ENCODE results near the gene EHMT1. TPM values are rescaled to one million over a fixed set of nuclear protein-coding genes. Genes with fewer than 3 reads are reported as not detected.
"Not testable (repeated sequence)": the region's sequence is repeated elsewhere in the genome, so short reads cannot be mapped to it uniquely, and the experiment has no call there.

The EHMT1 gene
- total RNA-seq, 1 donor from 2014 or later: 82.7 TPM

DNA sequence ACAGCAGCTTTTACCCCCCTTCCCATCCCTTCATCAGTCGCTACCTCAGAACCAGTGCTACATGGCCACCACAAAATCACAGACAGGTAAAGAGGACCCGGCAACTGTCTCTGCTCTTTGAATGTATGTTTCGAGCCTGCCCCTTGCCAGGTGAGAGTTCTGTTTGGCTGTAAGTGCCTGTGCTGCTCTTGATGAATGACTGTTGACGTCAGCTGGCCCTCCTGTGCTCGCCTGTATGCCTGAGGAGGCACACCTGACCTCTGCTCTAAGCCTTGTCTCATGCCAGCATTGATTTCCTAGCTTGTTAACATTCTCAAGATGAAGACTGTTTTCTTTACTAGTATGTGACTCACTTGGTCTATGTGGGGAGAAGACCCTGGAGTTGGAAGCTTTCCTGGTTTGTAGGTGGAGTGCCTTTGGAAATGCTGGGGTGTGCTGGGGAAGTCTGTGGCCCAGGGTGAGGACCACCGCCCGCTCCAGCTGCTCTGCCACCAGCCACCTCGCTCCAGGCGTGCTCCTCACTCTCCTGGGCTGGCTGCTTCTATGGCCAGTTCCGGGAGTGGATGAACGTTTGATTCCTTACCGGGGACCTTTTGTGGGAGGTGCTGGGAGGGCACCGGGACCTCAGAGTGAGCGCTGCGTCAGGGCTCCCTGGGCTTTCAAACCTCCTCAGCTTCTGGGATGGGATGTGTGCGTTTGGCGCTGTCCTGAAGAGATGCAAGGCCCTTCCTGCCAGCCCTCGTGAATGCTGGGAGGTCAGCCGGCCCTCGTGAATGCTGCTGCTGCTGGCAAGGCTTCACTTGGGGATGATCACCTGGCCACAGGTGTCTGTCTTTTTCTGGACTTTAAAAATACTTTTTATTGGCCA lies 109.9 kb downstream of the EHMT1 start:
- Histone ChIP-seq H3K27me3 (no peaks in the 10 kb centered on the region), H3K36me3 (peaks cover 51% of the 10 kb centered on the region), H3K4me1 (peaks cover 7% of the 10 kb centered on the region), H3K9me3 (no peaks in the 10 kb centered on the region), H3K27ac (no peak overlapping the region), H3K4me3 (no peak overlapping the region)
- ATAC-seq: no peak
- DNase-seq: no peak
- intact Hi-C loops (cut with DNase I): no loop called here
- TF ChIP-seq, protein P1, sequence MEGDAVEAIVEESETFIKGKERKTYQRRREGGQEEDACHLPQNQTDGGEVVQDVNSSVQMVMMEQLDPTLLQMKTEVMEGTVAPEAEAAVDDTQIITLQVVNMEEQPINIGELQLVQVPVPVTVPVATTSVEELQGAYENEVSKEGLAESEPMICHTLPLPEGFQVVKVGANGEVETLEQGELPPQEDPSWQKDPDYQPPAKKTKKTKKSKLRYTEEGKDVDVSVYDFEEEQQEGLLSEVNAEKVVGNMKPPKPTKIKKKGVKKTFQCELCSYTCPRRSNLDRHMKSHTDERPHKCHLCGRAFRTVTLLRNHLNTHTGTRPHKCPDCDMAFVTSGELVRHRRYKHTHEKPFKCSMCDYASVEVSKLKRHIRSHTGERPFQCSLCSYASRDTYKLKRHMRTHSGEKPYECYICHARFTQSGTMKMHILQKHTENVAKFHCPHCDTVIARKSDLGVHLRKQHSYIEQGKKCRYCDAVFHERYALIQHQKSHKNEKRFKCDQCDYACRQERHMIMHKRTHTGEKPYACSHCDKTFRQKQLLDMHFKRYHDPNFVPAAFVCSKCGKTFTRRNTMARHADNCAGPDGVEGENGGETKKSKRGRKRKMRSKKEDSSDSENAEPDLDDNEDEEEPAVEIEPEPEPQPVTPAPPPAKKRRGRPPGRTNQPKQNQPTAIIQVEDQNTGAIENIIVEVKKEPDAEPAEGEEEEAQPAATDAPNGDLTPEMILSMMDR (IDR thresholded peaks at IDR 0.05): no peak

DNA sequence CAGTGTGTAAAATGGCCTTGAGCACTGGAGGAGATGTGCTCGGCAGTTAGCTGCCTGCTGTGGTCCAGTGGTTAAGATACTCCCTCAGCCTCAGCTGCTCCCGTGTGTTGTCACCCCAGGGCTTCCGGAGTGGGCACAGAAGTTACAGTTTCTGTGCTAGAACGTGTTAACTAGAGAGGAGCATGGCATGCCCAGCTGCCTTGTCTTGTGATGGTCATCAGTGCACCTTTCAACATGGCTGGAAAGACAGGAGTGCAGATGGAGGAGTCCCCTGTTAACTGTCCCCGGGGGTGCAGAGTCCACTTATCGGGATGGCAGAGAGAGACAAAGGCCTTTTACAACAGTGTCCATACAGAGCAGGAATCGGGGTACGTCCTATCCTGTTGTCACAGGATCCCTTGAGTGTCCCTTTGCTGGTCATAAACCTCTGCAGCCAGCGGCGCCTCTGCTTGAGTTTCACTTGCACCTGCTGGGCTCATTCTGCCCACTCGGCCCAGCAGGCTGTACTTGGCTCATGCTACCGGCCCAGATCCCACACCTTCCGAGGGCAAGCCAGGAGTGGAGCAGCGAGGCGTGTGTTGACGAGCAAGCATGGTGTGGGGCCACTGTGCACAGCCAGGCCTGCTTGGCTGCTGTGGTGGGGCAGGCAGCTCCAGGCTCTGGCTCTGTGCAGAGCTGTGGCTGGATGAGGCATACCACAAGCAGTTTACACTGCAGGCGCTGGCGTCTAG lies 112.6 kb downstream of the EHMT1 start:
- ATAC-seq: peak; percentile 23

DNA sequence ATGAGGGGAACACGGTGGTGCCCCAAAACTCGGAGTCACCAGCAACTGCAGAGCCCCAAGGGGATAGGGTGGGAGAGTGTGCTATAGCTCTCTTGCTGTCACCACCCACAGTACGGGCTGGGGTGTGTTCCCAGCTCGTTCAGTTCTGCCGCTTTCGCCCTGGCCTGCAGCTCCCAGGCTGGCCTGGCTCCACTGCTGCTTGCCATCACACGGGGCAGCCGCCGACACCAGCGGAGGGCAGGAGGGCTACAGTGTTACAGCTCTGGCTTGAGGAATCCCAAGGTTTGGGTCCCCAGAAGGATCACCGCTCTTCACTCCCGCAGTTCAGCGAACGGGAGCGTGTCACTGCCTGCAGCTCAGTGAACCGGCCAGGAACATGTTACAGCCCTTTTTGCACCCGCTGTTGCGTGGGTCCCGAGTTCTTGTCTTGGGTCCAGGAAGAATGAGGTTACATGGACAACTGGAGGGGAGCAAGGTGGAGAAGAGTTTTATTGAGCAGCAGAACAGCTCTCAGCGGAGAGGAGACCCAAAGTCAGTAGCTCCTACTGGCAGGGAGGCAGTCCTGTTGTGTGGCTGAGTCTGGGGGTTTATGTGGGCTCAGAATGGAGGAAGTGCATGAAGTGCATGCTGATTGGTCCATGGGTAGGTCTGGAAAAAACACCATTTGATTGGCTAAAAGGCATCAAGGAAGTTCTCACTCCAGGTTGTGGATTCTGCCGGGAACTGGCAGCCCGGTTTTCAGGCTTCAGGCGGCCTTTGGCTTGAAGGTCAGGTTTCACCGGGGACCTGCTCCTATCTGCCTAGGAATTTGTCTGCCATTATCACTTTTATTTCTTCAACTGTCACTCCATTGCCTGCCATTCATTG lies 113.4 kb downstream of the EHMT1 start:
- DNase-seq (no peak), ATAC-seq (peak; percentile 27)
- intact Hi-C loops (cut with DNase I): no loop called here
- Histone ChIP-seq H3K27me3 (no peaks in the 10 kb centered on the region), H3K27ac (no peak overlapping the region), H3K4me1 (no peaks in the 10 kb centered on the region), H3K36me3 (peaks cover 51% of the 10 kb centered on the region), H3K9me3 (no peaks in the 10 kb centered on the region), H3K4me3 (no peak overlapping the region)
- TF ChIP-seq, protein P1 (IDR thresholded peaks at IDR 0.05): no peak

More for the DNA sequence above, 112.6 kb downstream of the EHMT1 start:
- TF ChIP-seq, protein P1 (IDR thresholded peaks at IDR 0.05): no peak
- peaks cover 51% of the 10 kb centered on the region for H3K36me3 ChIP-seq
- no peaks in the 10 kb centered on the region for H3K27me3 ChIP-seq
- intact Hi-C loops (cut with DNase I): no loop called here
- H3K4me3 ChIP-seq: no peak overlapping the region
- no peaks in the 10 kb centered on the region for H3K9me3 ChIP-seq
- DNase-seq: no peak
- H3K27ac ChIP-seq: no peak overlapping the region
- H3K4me1 ChIP-seq: no peaks in the 10 kb centered on the region

DNA sequence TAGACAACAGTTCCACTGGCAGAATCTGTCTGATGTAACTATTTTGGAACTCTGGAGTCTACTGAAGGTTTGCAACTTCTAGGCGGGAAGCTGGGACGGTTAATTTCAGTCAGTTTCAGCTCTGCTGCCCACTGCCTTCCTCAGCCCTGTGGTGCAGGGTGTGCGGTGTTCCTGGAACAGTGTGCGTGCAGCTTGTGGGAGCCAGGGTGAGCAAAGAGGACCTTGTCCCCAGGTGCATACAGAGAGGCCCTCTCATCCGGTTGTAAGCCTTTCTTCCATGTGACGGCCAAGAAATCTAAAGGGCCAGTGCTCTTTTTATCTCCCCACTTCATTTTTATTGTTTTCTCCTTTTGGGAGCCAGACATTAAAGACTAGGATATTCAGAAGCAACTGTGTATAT lies 114.6 kb downstream of the EHMT1 start:
- Histone ChIP-seq H3K9me3 (no peaks in the 10 kb centered on the region), H3K4me3 (no peak overlapping the region), H3K27ac (no peak overlapping the region), H3K4me1 (no peaks in the 10 kb centered on the region), H3K36me3 (peaks cover 45% of the 10 kb centered on the region), H3K27me3 (no peaks in the 10 kb centered on the region)
- no peak for DNase-seq
- intact Hi-C loops (cut with DNase I): no loop called here
- TF ChIP-seq, protein P1 (IDR thresholded peaks at IDR 0.05): no peak
- ATAC-seq: no peak

DNA sequence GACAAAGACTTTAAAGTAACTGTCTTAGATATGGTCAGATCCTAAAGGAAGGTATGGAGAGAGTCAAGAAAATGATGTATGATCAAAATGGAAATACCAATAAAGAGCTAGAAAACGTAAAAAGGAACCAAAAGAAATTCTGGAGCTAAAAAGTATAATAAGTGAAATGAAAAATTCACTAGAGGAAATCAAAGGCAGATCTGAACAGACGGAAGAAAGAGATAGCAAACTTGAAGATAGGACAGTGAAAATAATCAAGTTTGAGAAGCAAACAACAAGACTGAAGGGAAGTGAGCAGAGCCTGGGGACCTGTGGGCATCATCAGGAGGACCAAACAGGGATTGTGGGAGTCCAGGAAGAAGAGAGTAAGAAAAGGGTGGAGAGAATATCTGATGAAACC lies 115.4 kb downstream of the EHMT1 start:
- Histone ChIP-seq H3K9me3 (no peaks in the 10 kb centered on the region), H3K4me3 (no peak overlapping the region), H3K36me3 (peaks cover 38% of the 10 kb centered on the region), H3K4me1 (no peaks in the 10 kb centered on the region), H3K27ac (no peak overlapping the region), H3K27me3 (no peaks in the 10 kb centered on the region)
- TF ChIP-seq, protein P1 (IDR thresholded peaks at IDR 0.05): no peak
- intact Hi-C loops (cut with DNase I): no loop called here
- ATAC-seq (no peak), DNase-seq (no peak)

DNA sequence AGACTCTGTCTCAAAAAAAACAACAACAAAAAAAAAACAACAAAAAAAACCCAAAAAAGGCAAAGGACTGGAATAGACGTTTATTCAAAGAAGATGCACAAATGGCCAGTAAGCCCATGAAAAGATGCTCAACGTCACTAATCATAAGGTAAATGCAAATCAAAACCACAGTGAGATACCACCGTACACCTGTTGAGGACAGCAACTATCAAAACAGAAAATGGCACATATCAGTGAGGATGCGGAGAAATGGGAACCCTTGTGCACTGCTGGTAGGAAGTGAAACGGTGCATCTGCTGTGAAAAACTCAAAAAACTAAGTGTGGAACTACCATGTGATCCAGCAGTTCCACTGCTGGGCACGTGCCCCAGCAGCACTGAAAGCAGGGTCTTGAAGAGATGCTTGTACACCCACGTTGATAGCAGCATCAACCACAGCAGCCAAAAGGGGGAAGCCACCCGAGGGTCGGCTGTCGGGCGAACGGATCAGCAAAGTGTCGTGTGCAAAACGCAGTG lies 119.4 kb downstream of the EHMT1 start:
- H3K4me3 ChIP-seq; H3K27ac ChIP-seq; DNase-seq; intact Hi-C loops (cut with DNase I); ATAC-seq; H3K27me3 ChIP-seq; H3K4me1 ChIP-seq; H3K36me3 ChIP-seq; H3K9me3 ChIP-seq: not testable (repeated sequence)

Data from upper lobe of right lung (tissue), 1 donor.